ENCODE measurements around the gene MTCH1.

MTCH1 gene

DNA sequence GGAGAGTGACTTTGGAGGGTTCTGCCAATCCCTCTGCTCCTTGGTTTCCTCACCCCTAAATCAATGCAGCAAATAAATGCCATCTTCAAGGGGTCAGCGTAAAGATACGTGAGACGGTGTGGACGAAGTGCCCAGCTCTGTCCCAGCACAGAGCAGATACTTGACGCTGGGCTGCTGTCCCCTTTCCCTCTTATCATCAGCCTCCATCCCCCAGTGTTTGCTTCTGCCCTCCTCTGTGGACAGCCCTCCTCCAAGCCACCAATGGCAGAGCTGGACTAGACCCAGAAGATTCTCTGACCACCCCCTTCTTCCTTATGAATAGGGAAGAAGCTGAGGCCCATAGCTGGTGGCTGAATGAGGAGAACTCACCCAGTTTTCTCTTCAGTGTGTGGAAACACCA lies 49.2 kb downstream of the MTCH1 start:
- H3K36me3 ChIP-seq (ENCODE audit: control insufficient read depth, insufficient read depth, low read length): no peaks in the 10 kb centered on the region
- WGBS, 2 experiments: 93 to 96% methylated on average over 5 of the region's 5 CpGs
- no peaks in the 10 kb centered on the region for H3K4me1 ChIP-seq (ENCODE audit: control insufficient read depth, insufficient read depth, low read length)
- H3K4me3 ChIP-seq (ENCODE audit: insufficient read depth, low read depth, low read length): no peak overlapping the region
- no peaks in the 10 kb centered on the region for H3K27me3 ChIP-seq (ENCODE audit: control insufficient read depth, insufficient read depth, low read length, poor library complexity, severe bottlenecking)
- no peak overlapping the region for H3K27ac ChIP-seq (ENCODE audit: insufficient read depth, low read depth, low read length, poor library complexity, severe bottlenecking)
- H3K9me3 ChIP-seq (ENCODE audit: control insufficient read depth, low read length): no peaks in the 10 kb centered on the region

GRCh38 chr6:36934901-36935300 lies 51.1 kb downstream of the MTCH1 start:
- Histone ChIP-seq H3K27ac (ENCODE audit: insufficient read depth, low read depth, low read length, poor library complexity, severe bottlenecking) (no peak overlapping the region), H3K27me3 (ENCODE audit: control insufficient read depth, insufficient read depth, low read length, poor library complexity, severe bottlenecking) (no peaks in the 10 kb centered on the region), H3K4me3 (ENCODE audit: insufficient read depth, low read depth, low read length) (no peak overlapping the region), H3K4me1 (ENCODE audit: control insufficient read depth, insufficient read depth, low read length) (no peaks in the 10 kb centered on the region), H3K9me3 (ENCODE audit: control insufficient read depth, low read length) (no peaks in the 10 kb centered on the region), H3K36me3 (ENCODE audit: control insufficient read depth, insufficient read depth, low read length) (no peaks in the 10 kb centered on the region)
- WGBS, 2 experiments: 86 to 94% methylated on average over 7 of the region's 7 CpGs

GRCh38 chr6:36933519-36933918 lies 52.5 kb downstream of the MTCH1 start:
- no peak overlapping the region for H3K4me3 ChIP-seq (ENCODE audit: insufficient read depth, low read depth, low read length)
- no peaks in the 10 kb centered on the region for H3K4me1 ChIP-seq (ENCODE audit: control insufficient read depth, insufficient read depth, low read length)
- no peaks in the 10 kb centered on the region for H3K36me3 ChIP-seq (ENCODE audit: control insufficient read depth, insufficient read depth, low read length)
- no peak overlapping the region for H3K27ac ChIP-seq (ENCODE audit: insufficient read depth, low read depth, low read length, poor library complexity, severe bottlenecking)
- no peaks in the 10 kb centered on the region for H3K9me3 ChIP-seq (ENCODE audit: control insufficient read depth, low read length)
- WGBS, 2 experiments: 91 to 100% methylated on average over 3 of the region's 4 CpGs
- no peaks in the 10 kb centered on the region for H3K27me3 ChIP-seq (ENCODE audit: control insufficient read depth, insufficient read depth, low read length, poor library complexity, severe bottlenecking)

DNA sequence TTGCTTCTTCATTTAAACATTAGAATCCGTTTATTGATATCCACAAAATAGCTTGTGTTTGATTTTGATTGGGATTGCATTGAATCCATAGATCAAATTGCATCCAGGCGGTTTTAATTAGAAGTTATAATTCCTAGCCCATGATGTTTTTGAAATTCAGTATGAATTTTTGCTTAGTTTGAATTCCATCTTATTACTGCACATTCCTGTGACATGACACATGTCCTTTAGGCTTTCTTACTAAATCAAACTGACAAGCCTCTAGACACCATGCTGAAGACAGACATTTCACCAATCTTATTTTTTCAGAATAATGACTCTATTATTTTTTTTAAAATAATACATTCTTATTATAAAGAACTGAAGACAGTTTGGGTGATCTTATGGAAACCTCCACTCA lies 52.9 kb downstream of the MTCH1 start:
- no peak overlapping the region for H3K4me3 ChIP-seq (ENCODE audit: insufficient read depth, low read depth, low read length)
- H3K27ac ChIP-seq (ENCODE audit: insufficient read depth, low read depth, low read length, poor library complexity, severe bottlenecking): no peak overlapping the region
- H3K36me3 ChIP-seq (ENCODE audit: control insufficient read depth, insufficient read depth, low read length): no peaks in the 10 kb centered on the region
- H3K9me3 ChIP-seq (ENCODE audit: control insufficient read depth, low read length): no peaks in the 10 kb centered on the region
- no peaks in the 10 kb centered on the region for H3K27me3 ChIP-seq (ENCODE audit: control insufficient read depth, insufficient read depth, low read length, poor library complexity, severe bottlenecking)
- 89 to 94% methylated on average over 1 to 2 of the region's 2 CpGs for WGBS, 2 experiments
- H3K4me1 ChIP-seq (ENCODE audit: control insufficient read depth, insufficient read depth, low read length): no peaks in the 10 kb centered on the region

DNA sequence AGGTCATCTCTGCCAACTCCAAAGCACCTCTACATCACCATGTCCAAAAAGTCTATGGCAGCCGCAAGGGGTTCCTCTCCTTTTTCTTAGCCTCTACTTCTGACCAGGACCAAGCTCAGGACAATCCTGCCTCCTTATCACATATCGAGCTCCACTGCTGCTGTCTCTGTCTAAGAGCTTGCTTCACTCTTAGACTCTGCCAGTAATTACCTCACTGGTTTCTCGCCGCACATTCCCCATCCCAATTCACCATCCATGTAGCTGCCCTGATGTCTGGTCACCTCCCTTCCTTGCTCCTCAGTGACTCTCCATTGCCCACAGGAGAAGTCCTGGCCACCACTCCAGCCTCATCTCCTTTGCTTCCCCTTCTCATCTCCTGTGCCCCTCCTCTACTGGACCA lies 55.5 kb downstream of the MTCH1 start:
- Histone ChIP-seq H3K9me3 (ENCODE audit: control insufficient read depth, low read length) (no peaks in the 10 kb centered on the region), H3K4me1 (ENCODE audit: control insufficient read depth, insufficient read depth, low read length) (no peaks in the 10 kb centered on the region), H3K4me3 (ENCODE audit: insufficient read depth, low read depth, low read length) (no peak overlapping the region), H3K27ac (ENCODE audit: insufficient read depth, low read depth, low read length, poor library complexity, severe bottlenecking) (no peak overlapping the region), H3K27me3 (ENCODE audit: control insufficient read depth, insufficient read depth, low read length, poor library complexity, severe bottlenecking) (no peaks in the 10 kb centered on the region), H3K36me3 (ENCODE audit: control insufficient read depth, insufficient read depth, low read length) (no peaks in the 10 kb centered on the region)
- WGBS, 2 experiments: 93 to 98% methylated on average over 4 of the region's 4 CpGs

- Histone ChIP-seq H3K27ac (ENCODE audit: insufficient read depth, low read depth, low read length, poor library complexity, severe bottlenecking) (no peak overlapping the region), H3K9me3 (ENCODE audit: control insufficient read depth, low read length) (no peaks in the 10 kb centered on the region), H3K4me3 (ENCODE audit: insufficient read depth, low read depth, low read length) (no peak overlapping the region), H3K36me3 (ENCODE audit: control insufficient read depth, insufficient read depth, low read length) (no peaks in the 10 kb centered on the region), H3K27me3 (ENCODE audit: control insufficient read depth, insufficient read depth, low read length, poor library complexity, severe bottlenecking) (no peaks in the 10 kb centered on the region), H3K4me1 (ENCODE audit: control insufficient read depth, insufficient read depth, low read length) (no peaks in the 10 kb centered on the region)
- WGBS, 2 experiments: 76 to 89% methylated on average over 3 to 5 of the region's 5 CpGs
These were observed 56.4 kb downstream of the MTCH1 start for GRCh38 chr6:36929607-36930006.

DNA sequence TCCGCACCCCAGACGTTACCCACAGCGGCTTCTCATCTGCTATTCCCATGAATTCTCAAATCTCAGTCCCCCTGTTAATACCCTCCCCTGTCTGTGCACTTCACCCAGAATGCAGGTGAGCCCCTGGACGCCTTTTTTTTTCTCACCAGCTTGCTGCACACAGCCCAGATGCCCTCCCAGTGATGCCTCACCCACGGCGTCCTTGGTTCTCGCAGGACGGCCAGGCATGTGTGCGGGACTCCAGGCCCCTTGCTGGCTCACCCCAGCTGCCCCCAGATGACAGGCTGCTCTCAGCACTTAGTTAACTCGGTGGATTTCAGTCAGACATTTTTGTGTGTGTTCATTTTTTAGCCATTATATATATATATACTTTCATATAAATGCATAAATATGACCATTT lies 56.8 kb downstream of the MTCH1 start:
- H3K36me3 ChIP-seq (ENCODE audit: control insufficient read depth, insufficient read depth, low read length): no peaks in the 10 kb centered on the region
- H3K4me1 ChIP-seq (ENCODE audit: control insufficient read depth, insufficient read depth, low read length): no peaks in the 10 kb centered on the region
- H3K9me3 ChIP-seq (ENCODE audit: control insufficient read depth, low read length): no peaks in the 10 kb centered on the region
- H3K27me3 ChIP-seq (ENCODE audit: control insufficient read depth, insufficient read depth, low read length, poor library complexity, severe bottlenecking): no peaks in the 10 kb centered on the region
- no peak overlapping the region for H3K27ac ChIP-seq (ENCODE audit: insufficient read depth, low read depth, low read length, poor library complexity, severe bottlenecking)
- no peak overlapping the region for H3K4me3 ChIP-seq (ENCODE audit: insufficient read depth, low read depth, low read length)
- 89 to 90% methylated on average over 10 of the region's 10 CpGs for WGBS, 2 experiments

- no peak overlapping the region for H3K27ac ChIP-seq (ENCODE audit: insufficient read depth, low read depth, low read length, poor library complexity, severe bottlenecking)
- no peaks in the 10 kb centered on the region for H3K36me3 ChIP-seq (ENCODE audit: control insufficient read depth, insufficient read depth, low read length)
- WGBS, 2 experiments: 87 to 90% methylated on average over 7 of the region's 7 CpGs
- H3K4me3 ChIP-seq (ENCODE audit: insufficient read depth, low read depth, low read length): no peak overlapping the region
- no peaks in the 10 kb centered on the region for H3K4me1 ChIP-seq (ENCODE audit: control insufficient read depth, insufficient read depth, low read length)
- no peaks in the 10 kb centered on the region for H3K9me3 ChIP-seq (ENCODE audit: control insufficient read depth, low read length)
- H3K27me3 ChIP-seq (ENCODE audit: control insufficient read depth, insufficient read depth, low read length, poor library complexity, severe bottlenecking): no peaks in the 10 kb centered on the region
These were observed 57.5 kb downstream of the MTCH1 start for GRCh38 chr6:36928547-36928918.

DNA sequence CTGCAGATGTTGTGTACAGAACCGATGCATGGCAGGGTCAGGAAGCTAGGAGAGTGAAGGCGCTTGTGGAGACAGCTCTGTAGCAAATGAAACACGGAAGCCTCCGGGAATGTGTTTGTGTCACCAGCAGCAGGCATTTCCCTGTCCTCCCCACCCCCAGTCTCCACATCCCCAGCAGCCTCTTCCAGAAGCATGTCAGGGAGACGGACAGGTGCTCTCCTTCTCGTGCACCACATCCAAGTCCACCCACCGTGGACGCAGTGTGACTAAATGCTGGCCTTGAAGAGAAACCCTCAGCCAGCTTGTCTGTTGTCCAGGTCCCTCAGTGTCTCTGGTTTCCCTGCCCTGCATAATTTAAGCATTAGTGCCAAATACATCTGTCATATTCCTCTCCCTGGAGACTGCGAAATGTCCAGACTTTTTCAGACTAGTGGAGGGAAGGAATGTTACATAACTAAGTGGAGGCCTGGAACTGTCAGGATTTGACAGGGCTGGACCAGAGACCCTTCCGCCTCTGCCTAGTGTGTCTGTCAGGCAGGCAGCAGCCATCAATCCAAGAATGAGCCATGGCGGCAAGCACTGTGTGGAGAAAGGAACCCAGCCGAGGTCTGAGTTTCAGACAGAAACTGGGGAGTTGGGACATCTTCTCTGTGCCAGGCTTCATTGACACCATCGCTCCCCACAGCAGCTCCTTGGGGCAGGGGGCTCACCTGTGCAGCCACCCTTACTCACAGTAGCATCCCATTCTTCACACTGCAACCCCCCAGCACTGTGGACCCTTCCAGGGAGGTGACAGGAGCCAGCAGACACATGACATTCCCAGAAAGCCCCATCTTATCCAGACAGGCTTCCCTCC lies 58.1 kb downstream of the MTCH1 start:
- Histone ChIP-seq H3K27me3 (ENCODE audit: control insufficient read depth, insufficient read depth, low read length, poor library complexity, severe bottlenecking) (no peaks in the 10 kb centered on the region), H3K27ac (ENCODE audit: insufficient read depth, low read depth, low read length, poor library complexity, severe bottlenecking) (no peak overlapping the region), H3K36me3 (ENCODE audit: control insufficient read depth, insufficient read depth, low read length) (no peaks in the 10 kb centered on the region), H3K4me1 (ENCODE audit: control insufficient read depth, insufficient read depth, low read length) (no peaks in the 10 kb centered on the region), H3K9me3 (ENCODE audit: control insufficient read depth, low read length) (no peaks in the 10 kb centered on the region), H3K4me3 (ENCODE audit: insufficient read depth, low read depth, low read length) (no peak overlapping the region)
- WGBS, 2 experiments: 89 to 90% methylated on average over 13 of the region's 13 CpGs

DNA sequence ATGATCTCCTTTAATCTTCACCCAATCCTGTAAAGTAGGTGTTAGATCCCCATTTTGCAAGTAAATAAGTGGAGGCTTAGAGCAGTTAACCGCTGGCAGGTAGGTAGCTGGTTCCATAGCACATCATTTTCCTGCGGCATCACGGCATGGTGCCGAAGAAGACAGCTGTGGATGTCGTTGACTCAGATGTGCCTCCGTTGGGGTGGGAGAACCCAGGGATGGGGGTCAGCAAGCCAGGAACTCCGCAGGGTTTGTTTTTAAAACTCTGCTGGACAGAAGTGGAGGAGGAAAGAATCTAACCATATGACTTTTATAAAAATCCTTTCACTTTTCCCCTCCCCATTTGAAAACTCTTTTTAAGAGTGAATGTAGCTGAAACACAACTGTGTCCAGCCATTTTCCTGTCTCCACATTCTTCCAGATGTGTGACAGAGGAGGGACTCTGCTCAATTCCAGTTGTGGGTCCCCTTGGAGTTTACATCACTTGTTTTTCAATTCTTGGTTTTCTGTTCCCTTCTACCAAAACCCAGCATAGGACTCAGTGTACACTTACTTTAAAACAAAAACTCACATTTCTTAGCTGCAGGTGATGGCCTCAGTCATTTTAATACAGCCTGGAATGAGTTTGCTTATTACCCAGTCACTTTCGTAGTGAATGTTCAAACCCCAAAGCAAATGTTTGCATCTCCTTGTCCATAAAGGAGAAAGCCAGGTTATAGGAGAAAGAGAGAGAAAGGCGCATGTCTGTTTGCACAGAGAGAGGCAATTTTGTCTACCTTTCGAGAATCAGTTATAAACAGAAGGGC lies 59.1 kb downstream of the MTCH1 start:
- WGBS, 2 experiments: 86 to 90% methylated on average over 10 of the region's 10 CpGs
- H3K4me3 ChIP-seq (ENCODE audit: insufficient read depth, low read depth, low read length): no peak overlapping the region
- H3K36me3 ChIP-seq (ENCODE audit: control insufficient read depth, insufficient read depth, low read length): no peaks in the 10 kb centered on the region
- H3K27me3 ChIP-seq (ENCODE audit: control insufficient read depth, insufficient read depth, low read length, poor library complexity, severe bottlenecking): no peaks in the 10 kb centered on the region
- H3K4me1 ChIP-seq (ENCODE audit: control insufficient read depth, insufficient read depth, low read length): no peaks in the 10 kb centered on the region
- no peaks in the 10 kb centered on the region for H3K9me3 ChIP-seq (ENCODE audit: control insufficient read depth, low read length)
- H3K27ac ChIP-seq (ENCODE audit: insufficient read depth, low read depth, low read length, poor library complexity, severe bottlenecking): no peak overlapping the region

Measured in ectodermal cell (in vitro differentiated cells).